K562 (cell line): ENCODE measurements around the gene SUMF1. TPM values are rescaled to one million over a fixed set of nuclear protein-coding genes. Genes with fewer than 3 reads are reported as not detected.
A peak's percentile ranks its signal among the peaks of the same experiment; 100 is the strongest.

Source experiments
- ATF4 ChIP-seq: fragments of 450-650 bp; formaldehyde crosslinking; IDR thresholded peaks from 2 replicates; pipeline ENCODE4 v1.4.0; 2022; ENCODE audit warnings: mild to moderate bottlenecking, moderate library complexity
- BCL6 ChIP-seq: fragments of 250-450 bp; sonication (Bioruptor Pico); IDR thresholded peaks from 2 replicates; pipeline ENCODE4 v1.4.0; 2020
- BRD9 ChIP-seq: fragments of 450-650 bp; IDR thresholded peaks from 2 replicates; pipeline ENCODE4 v1.6.1; 2018; ENCODE audit warnings: low read depth; ENCODE audit not compliant: partially characterized antibody
- CXXC5 ChIP-seq: fragments of 250-450 bp; sonication (Bioruptor Pico); IDR thresholded peaks from 2 replicates; pipeline ENCODE4 v1.8.0; 2022; ENCODE audit warnings: inconsistent platforms, mild to moderate bottlenecking, moderate library complexity
- ELF4 ChIP-seq: fragments of 450-650 bp; formaldehyde crosslinking; IDR thresholded peaks from 2 replicates; pipeline ENCODE4 v1.4.0; 2022; ENCODE audit warnings: missing genetic modification characterization
- EP300 ChIP-seq: IDR thresholded peaks from 2 replicates; pipeline ENCODE4 v1.6.1; 2012; ENCODE audit warnings: low read length, improper control_type of control experiment
- FIP1L1 ChIP-seq: fragments of 200-400 bp; formaldehyde crosslinking; IDR thresholded peaks from 2 replicates; pipeline ENCODE4 v1.6.1; 2018; ENCODE audit warnings: mild to moderate bottlenecking, low read depth, low read length; ENCODE audit not compliant: poor library complexity, severe bottlenecking
- GTF2A2 ChIP-seq: IDR thresholded peaks from 2 replicates; pipeline ENCODE4 v1.6.1; 2016; ENCODE audit warnings: mild to moderate bottlenecking, missing genetic modification characterization, missing compliant biosample characterization
- GTF2E2 ChIP-seq: fragments of 200-800 bp; sonication (Bioruptor generic); IDR thresholded peaks from 2 replicates; pipeline ENCODE4 v1.6.1; 2016; ENCODE audit warnings: missing genetic modification characterization, missing compliant biosample characterization
- HINFP ChIP-seq: fragments of 450-650 bp; conservative IDR thresholded peaks from 2 replicates; pipeline ENCODE4 v1.6.1; 2016; ENCODE audit warnings: missing genetic modification characterization, low read depth, mild to moderate bottlenecking, control low read depth, missing compliant biosample characterization
- JUND ChIP-seq, 2 experiments: IDR thresholded peaks; 2 replicates in 1 of 2; 3 replicates in 1 of 2; pipeline ENCODE4 v1.6.1; 2011; ENCODE audit warnings: borderline replicate concordance in 2 of 2, low read depth in 2 of 2, low read length in 2 of 2, improper control_type of control experiment in 1 of 2, missing biosample characterization in 1 of 2, missing genetic modification characterization in 1 of 2, missing genetic modification reagents in 1 of 2
- KAT8 ChIP-seq: fragments of 450-650 bp; IDR thresholded peaks from 2 replicates; pipeline ENCODE4 v1.6.1; 2016; ENCODE audit warnings: low read depth, mild to moderate bottlenecking
- KDM1A ChIP-seq, 2 experiments: fragments of 450-650 bp; IDR thresholded peaks; 2 replicates each; pipeline ENCODE4 v1.6.1; 2016; ENCODE audit warnings: mild to moderate bottlenecking in 2 of 2
- MEIS2 ChIP-seq: fragments of 450-650 bp; IDR thresholded peaks from 2 replicates; pipeline ENCODE4 v1.6.1; 2014; ENCODE audit warnings: mild to moderate bottlenecking; ENCODE audit not compliant: partially characterized antibody
- NCOA2 ChIP-seq, 2 experiments: fragments of 450-650 bp; IDR thresholded peaks; 2 replicates each; pipeline ENCODE4 v1.6.1; 2018; ENCODE audit warnings: mild to moderate bottlenecking in 2 of 2, moderate library complexity in 1 of 2; ENCODE audit not compliant: partially characterized antibody in 2 of 2
- RBFOX2 ChIP-seq: fragments of 200-400 bp; formaldehyde crosslinking; IDR thresholded peaks from 2 replicates; pipeline ENCODE4 v1.6.1; 2017; ENCODE audit warnings: low read depth, mild to moderate bottlenecking, low read length, moderate library complexity
- SMAD4 ChIP-seq: fragments of 250-450 bp; sonication (Bioruptor Pico); conservative IDR thresholded peaks from 2 replicates; pipeline ENCODE4 v1.8.0; 2021; ENCODE audit warnings: inconsistent platforms, mild to moderate bottlenecking, moderate library complexity
- ZBTB17 ChIP-seq: fragments of 450-650 bp; formaldehyde crosslinking; IDR thresholded peaks from 2 replicates; pipeline ENCODE4 v1.4.0; 2020; ENCODE audit warnings: mild to moderate bottlenecking
- ZNF354B ChIP-seq: fragments of 250-450 bp; sonication (Bioruptor Pico); IDR thresholded peaks from 2 replicates; pipeline ENCODE4 v1.4.0; 2020
- ZNF639 ChIP-seq, 2 experiments: fragments of 200-800 bp in 1 of 2; sonication (Bioruptor generic) in 1 of 2; sonication (generic) in 1 of 2; formaldehyde crosslinking in 1 of 2; IDR thresholded peaks in 1 of 2; conservative IDR thresholded peaks in 1 of 2; 2 replicates each; pipeline versions ENCODE4 v1.5.0 to v1.6.1; 2016 to 2020; ENCODE audit warnings: missing compliant biosample characterization in 1 of 2, missing genetic modification characterization in 1 of 2, missing genetic modification reagents in 1 of 2
- polyA plus RNA-seq, 8 experiments: library from polyadenylated mRNA; depleted of rRNA in 4 of 8; stranded (reverse) in 5 of 8; unstranded in 3 of 8; fragments of >200 nt; fragmentation: Nextera tagmentation in 2 of 8; fragmentation: Illumina TruSeq in 1 of 8; extraction: Ambion mirVana in 2 of 8; extraction: Trizol in 1 of 8; gene quantifications; 2 replicates each; pipeline versions ENCODE4 v1.2.1 to v1.2.3, GENCODE V29; 2011 to 2014; ENCODE audit warnings: inconsistent platforms in 1 of 8, missing spikeins in 1 of 8
- total RNA-seq, 7 experiments: library from RNA; depleted of rRNA in 6 of 7; stranded (reverse); fragments of >200 nt in 6 of 7; fragmentation: Illumina TruSeq in 2 of 7; extraction: Trizol in 2 of 7; gene quantifications; 2 replicates each; pipeline versions ENCODE4 v1.2.1 to v1.2.3, GENCODE V29; 2011 to 2021; ENCODE audit warnings: low replicate concordance in 1 of 7
- TF ChIP-seq, protein P1 (sequence below): fragments of 150-350 bp; conservative IDR thresholded peaks from 2 replicates; pipeline ENCODE4 v1.6.1; 2014; ENCODE audit warnings: low read length

SUMF1 gene
- total and polyA plus RNA-seq, 9 of the 15 experiments (the other 6 are each of a cell fraction or from before 2014, with no cell fraction given): 1.3 to 7.4 (median 4.2) TPM

- TF ChIP-seq ZNF639 (CRISPR knock-in tag; conservative IDR thresholded peaks at IDR 0.05 in 1 of 2, IDR thresholded peaks at IDR 0.05 in 1 of 2): no peak
- no peak for TF ChIP-seq NCOA2 (IDR thresholded peaks at IDR 0.05; ENCODE audit: partially characterized antibody in 2 of 2)
- peak; percentile 44 for TF ChIP-seq MEIS2
- 0 out of 2 replicates have a peak, but pooled peaks have one; percentile 4 for TF ChIP-seq ZNF354B (CRISPR knock-in tag)
- TF ChIP-seq KDM1A (IDR thresholded peaks at IDR 0.05): no peak
- peak; percentile 61; the same call in 1 of the 2 replicates for TF ChIP-seq GTF2A2 (tag)
- TF ChIP-seq HINFP (tag): 0 out of 2 replicates have a peak, but pooled peaks have one; percentile 26
- peak; percentile 90 for TF ChIP-seq EP300
- TF ChIP-seq ATF4 (CRISPR knock-in tag): peak; percentile 95
- TF ChIP-seq KAT8: no peak
- peak; percentile 19; the same call in 1 of the 2 replicates for TF ChIP-seq ELF4 (CRISPR knock-in tag)
- 0 out of 2 replicates have a peak, but pooled peaks have one; percentile 47 for TF ChIP-seq BCL6 (CRISPR knock-in tag)
- TF ChIP-seq CXXC5: peak; percentile 32
- TF ChIP-seq RBFOX2: peak; percentile 22; the same call in 1 of the 2 replicates
- TF ChIP-seq JUND (IDR thresholded peaks at IDR 0.05; ENCODE audit: borderline replicate concordance, low read depth, low read length): peak; percentile 66; the same call in 1 of the 2 replicates
- TF ChIP-seq JUND (tag; IDR thresholded peaks at IDR 0.05; ENCODE audit: borderline replicate concordance, low read depth, low read length): no peak
- no peak for TF ChIP-seq FIP1L1
- peak; percentile 66; the same call in 1 of the 2 replicates for TF ChIP-seq ZBTB17 (CRISPR knock-in tag)
- TF ChIP-seq SMAD4 (CRISPR knock-in tag): peak; percentile 55
- peak; percentile 77 for TF ChIP-seq BRD9
- TF ChIP-seq GTF2E2 (tag): peak; percentile 48; the same call in 1 of the 2 replicates
- TF ChIP-seq, protein P1, sequence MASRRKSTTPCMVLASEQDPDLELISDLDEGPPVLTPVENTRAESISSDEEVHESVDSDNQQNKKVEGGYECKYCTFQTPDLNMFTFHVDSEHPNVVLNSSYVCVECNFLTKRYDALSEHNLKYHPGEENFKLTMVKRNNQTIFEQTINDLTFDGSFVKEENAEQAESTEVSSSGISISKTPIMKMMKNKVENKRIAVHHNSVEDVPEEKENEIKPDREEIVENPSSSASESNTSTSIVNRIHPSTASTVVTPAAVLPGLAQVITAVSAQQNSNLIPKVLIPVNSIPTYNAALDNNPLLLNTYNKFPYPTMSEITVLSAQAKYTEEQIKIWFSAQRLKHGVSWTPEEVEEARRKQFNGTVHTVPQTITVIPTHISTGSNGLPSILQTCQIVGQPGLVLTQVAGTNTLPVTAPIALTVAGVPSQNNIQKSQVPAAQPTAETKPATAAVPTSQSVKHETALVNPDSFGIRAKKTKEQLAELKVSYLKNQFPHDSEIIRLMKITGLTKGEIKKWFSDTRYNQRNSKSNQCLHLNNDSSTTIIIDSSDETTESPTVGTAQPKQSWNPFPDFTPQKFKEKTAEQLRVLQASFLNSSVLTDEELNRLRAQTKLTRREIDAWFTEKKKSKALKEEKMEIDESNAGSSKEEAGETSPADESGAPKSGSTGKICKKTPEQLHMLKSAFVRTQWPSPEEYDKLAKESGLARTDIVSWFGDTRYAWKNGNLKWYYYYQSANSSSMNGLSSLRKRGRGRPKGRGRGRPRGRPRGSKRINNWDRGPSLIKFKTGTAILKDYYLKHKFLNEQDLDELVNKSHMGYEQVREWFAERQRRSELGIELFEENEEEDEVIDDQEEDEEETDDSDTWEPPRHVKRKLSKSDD: no peak
Observed at GRCh38 chr3:4507024-4507596, 40.0 kb upstream of the SUMF1 start (continued).
